Activated CD4-positive, alpha-beta T cell treated with anti-CD3 and anti-CD28 coated beads, Interleukin-2, amount 10 ng/mL, durations not matched to agents 7 days and 5 days (primary cell): ENCODE results near the gene OPCML. TPM values are rescaled to one million over a fixed set of nuclear protein-coding genes. Genes with fewer than 3 reads are reported as not detected.

Experiments used
- CTCF ChIA-PET: fragments of 350-600 bp; sonication (Branson Sonifier 250); formaldehyde crosslinking; loops from one replicate; lab custom pipeline; 2021; ENCODE audit warnings: antibody characterized with exemption; lab: Charles Lee
- POLR2A ChIA-PET: fragments of 350-600 bp; sonication (Branson Sonifier 250); formaldehyde crosslinking; loops from one replicate; lab custom pipeline; 2021; ENCODE audit warnings: antibody characterized with exemption; lab: Charles Lee
- DNase-seq: peaks from one replicate; pipeline ENCODE4 v3.0.0-alpha.2; 2020
- H3K27ac Mint-ChIP-seq: one replicate; pipeline ENCODE4 v1.8.0; 2021; ENCODE audit warnings: mild to moderate bottlenecking, moderate library complexity, mixed read lengths
- H3K27me3 Mint-ChIP-seq: one replicate; pipeline ENCODE4 v1.8.0; 2021; ENCODE audit warnings: mixed read lengths
- H3K36me3 Mint-ChIP-seq: one replicate; pipeline ENCODE4 v1.8.0; 2021; ENCODE audit warnings: low read depth, mixed read lengths
- H3K4me1 Mint-ChIP-seq: one replicate; pipeline ENCODE4 v1.8.0; 2021; ENCODE audit warnings: mixed read lengths
- H3K4me3 Mint-ChIP-seq: one replicate; pipeline ENCODE4 v1.8.0; 2021; ENCODE audit warnings: mild to moderate bottlenecking, moderate library complexity, mixed read lengths
- H3K9me3 Mint-ChIP-seq: one replicate; pipeline ENCODE4 v1.8.0; 2021; ENCODE audit warnings: mixed read lengths
- total RNA-seq, 2 experiments: library from RNA; stranded (reverse); gene quantifications; one replicate each; pipeline ENCODE4 v1.2.3, GENCODE V29; 2021

OPCML gene
- total RNA-seq, 2 experiments from 2014 or later = not detected

DNA sequence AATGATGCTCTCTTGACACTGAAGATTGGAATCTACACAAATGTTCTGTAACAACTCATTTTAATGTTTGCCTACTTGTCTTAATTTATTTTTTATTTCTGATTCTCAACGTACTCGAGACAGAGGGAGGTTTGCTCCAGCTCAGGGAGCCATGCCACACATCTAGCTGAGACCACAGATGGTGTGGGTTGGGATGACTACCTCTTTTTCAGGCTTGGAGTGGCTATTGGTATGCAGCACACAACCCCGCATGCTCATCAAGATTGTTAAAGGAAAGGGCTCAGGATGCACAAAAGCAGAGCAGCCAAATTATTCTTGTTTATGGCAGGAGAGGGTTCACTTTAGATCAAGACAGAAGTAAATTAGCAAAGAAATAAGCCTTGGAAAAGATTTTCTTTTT is 424.5 kb downstream of the OPCML start:
- ChIA-PET CTCF (no interaction called here), POLR2A (no interaction called here)
- no peaks in the 10 kb centered on the region for H3K36me3 Mint-ChIP-seq

DNA sequence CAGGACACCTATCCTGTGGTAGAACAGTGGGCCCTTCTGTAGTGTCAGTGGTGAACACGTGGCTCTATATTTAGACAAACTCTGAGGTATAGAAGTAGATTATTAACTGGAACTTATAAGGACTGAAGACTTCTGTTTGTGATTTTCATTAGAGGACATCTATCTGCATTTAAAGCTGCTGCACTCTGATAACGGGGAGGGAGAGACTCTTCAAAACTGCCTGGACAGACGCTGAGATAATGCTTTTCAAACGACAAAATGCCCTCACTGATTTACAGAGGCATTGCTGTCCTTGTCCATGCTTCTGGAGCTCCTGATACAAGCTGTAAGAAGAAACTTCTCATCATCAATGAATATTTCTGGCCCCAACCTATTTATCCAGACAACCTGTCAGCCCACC is 425.2 kb downstream of the OPCML start:
- no peak for DNase-seq
- no peaks in the 10 kb centered on the region for H3K4me1 Mint-ChIP-seq
- H3K9me3 Mint-ChIP-seq = no peaks in the 10 kb centered on the region
- ChIA-PET POLR2A (no interaction called here), CTCF (no interaction called here)
- no peaks in the 10 kb centered on the region for H3K27me3 Mint-ChIP-seq
- H3K36me3 Mint-ChIP-seq = no peaks in the 10 kb centered on the region
- H3K4me3 Mint-ChIP-seq = no peak overlapping the region
- no peak overlapping the region for H3K27ac Mint-ChIP-seq

More for the DNA sequence above, 424.5 kb downstream of the OPCML start:
- Mint-ChIP-seq H3K4me3 (no peak overlapping the region), H3K9me3 (no peaks in the 10 kb centered on the region), H3K27me3 (no peaks in the 10 kb centered on the region), H3K27ac (no peak overlapping the region), H3K4me1 (no peaks in the 10 kb centered on the region)
- no peak for DNase-seq

DNA sequence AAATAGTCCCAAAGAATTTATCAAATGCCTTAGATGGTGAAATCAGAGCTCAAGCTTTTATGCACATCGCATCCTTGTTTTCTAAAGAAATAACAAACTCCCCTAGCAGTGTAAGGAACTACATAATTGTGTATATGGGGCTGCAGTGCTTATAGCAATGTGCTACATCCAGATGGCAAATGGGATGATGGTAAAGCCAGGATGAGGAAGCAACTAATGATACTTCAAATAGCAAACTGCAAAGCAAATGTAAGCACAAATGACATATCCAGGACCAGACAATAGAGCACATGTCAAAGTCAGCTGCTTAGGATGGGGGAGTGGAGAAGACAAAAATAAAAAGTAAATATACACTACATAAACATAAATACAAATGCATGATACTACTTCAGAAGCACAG is 425.9 kb downstream of the OPCML start:
- Mint-ChIP-seq H3K27me3 (no peaks in the 10 kb centered on the region), H3K4me1 (no peaks in the 10 kb centered on the region), H3K9me3 (no peaks in the 10 kb centered on the region), H3K27ac (no peak overlapping the region), H3K4me3 (no peak overlapping the region), H3K36me3 (no peaks in the 10 kb centered on the region)
- ChIA-PET CTCF (no interaction called here), POLR2A (no interaction called here)
- no peak for DNase-seq

DNA sequence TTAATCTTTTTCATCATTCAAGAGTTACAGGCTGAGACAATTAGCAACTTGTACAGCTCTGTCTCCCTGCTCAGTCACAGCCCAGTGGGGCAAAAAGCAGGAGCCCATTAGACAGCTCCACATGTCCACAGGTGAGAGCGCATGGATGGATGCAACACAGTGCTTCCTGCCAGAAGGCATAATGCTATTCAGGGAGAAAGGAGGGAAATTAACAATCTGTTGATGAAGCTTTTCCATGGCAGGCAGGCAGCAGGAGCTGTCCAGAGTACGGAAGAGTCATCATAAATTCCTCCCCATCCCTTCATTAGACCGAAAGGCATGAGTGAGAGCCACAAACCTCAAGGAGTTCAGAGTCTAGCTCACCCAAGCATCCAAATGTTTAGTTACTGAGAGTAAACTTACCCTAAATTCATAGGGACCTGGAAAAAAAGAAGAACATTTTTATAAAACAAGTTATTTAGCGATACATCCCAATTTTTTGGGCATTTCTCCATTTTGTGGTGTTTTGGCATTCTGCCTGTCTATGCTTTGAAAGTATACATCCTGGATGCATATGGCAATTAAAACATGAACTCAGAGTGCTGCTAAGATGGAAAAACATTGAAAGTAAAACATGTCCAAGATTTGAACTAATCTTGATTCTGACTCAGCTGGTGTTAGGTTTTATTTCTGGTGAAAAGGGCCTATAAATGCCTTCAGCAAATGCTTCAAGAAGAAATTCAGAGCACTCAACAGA is 428.1 kb downstream of the OPCML start:
- Mint-ChIP-seq H3K9me3 (no peaks in the 10 kb centered on the region), H3K27ac (no peak overlapping the region), H3K27me3 (no peaks in the 10 kb centered on the region), H3K4me3 (no peak overlapping the region), H3K36me3 (no peaks in the 10 kb centered on the region), H3K4me1 (no peaks in the 10 kb centered on the region)
- no peak for DNase-seq
- POLR2A ChIA-PET = no interaction called here
- CTCF ChIA-PET = no interaction called here

DNA sequence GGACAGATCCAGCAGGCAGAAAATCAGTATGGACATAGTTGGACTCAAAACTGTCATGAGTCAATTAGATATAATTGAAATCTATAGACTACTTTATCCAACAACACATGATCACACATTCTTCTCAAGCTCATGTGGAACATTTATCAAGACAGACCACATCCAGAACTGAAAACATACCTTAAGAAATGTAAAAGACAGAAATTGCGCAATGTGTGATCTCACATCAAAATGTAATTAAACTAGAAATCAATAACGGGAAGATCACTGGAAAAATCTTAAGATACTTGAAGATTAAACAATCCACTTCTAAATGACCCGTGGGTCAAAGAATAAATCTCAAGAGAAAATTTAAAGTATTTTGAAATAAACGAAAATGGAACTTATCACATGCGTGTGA is 435.3 kb downstream of the OPCML start:
- CTCF ChIA-PET = no interaction called here

DNA sequence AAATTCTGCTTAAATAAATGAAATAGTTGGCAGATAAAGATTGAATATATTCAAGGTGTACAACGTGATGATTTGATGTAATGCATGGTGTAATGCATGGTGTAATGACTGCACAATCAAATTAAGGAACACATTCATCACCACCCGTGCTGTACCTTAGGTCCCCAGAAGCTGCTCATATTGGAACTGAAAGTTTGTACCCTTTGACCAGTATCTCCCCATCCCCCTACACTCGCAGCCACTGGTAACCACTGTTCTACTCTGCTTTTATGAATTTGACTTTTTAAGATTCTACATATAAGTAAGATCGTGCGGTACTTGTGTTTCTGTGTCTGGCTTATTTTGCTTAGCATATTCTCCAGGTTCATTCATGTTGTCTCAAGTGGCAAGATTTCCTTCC is 445.8 kb downstream of the OPCML start:
- ChIA-PET CTCF (no interaction called here), POLR2A (no interaction called here)
- Mint-ChIP-seq H3K27ac (no peak overlapping the region), H3K9me3 (no peaks in the 10 kb centered on the region), H3K4me3 (no peak overlapping the region), H3K27me3 (peaks cover 26% of the 10 kb centered on the region), H3K36me3 (no peaks in the 10 kb centered on the region), H3K4me1 (peaks cover 3% of the 10 kb centered on the region)
- no peak for DNase-seq

More for the DNA sequence above, 435.3 kb downstream of the OPCML start:
- H3K27ac Mint-ChIP-seq = no peak overlapping the region
- H3K36me3 Mint-ChIP-seq = no peaks in the 10 kb centered on the region
- H3K9me3 Mint-ChIP-seq = no peaks in the 10 kb centered on the region
- H3K27me3 Mint-ChIP-seq = no peaks in the 10 kb centered on the region
- no peak for DNase-seq
- H3K4me1 Mint-ChIP-seq = no peaks in the 10 kb centered on the region
- POLR2A ChIA-PET = no interaction called here
- no peak overlapping the region for H3K4me3 Mint-ChIP-seq

DNA sequence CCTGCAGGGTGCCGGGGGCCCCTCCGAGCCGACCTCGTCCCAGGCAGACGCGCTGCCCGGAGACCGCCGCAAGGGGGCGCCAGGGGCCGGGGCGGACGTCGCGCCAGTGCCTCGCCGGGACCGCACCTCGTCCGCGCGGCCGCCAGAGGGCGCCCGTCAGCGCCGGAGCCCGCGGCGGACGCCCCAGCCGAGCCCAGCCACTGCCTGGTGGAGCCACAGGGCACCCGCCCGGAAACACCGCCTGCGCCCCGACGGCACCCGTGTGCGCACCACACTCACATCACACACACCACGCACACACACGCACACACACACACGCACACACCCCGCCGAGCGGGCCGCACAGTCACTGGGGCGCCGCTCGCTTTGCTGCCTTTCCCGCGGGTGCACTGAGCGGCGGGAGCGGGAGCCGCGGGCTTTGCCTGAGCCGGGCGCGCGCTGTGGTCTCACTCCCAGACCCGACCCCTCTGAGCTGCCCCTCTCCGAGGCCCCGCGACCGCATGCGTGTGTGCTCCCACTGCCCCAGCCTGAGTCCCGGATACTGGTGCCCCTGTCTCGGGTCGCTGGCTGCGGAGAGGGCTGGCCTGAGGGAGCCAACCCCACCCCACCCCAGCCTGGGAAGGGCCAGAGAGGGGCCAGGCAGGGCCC is 449.3 kb downstream of the OPCML start:
- Mint-ChIP-seq H3K27ac (no peak overlapping the region), H3K4me1 (peaks cover 3% of the 10 kb centered on the region), H3K9me3 (no peaks in the 10 kb centered on the region), H3K4me3 (no peak overlapping the region), H3K36me3 (no peaks in the 10 kb centered on the region), H3K27me3 (peaks cover 23% of the 10 kb centered on the region)
- POLR2A ChIA-PET = no interaction called here
- CTCF ChIA-PET = interaction anchor here (0.7 to 1.2 kb wide), 2 partner anchors 33 to 752 kb away, joined by 3 read pairs; no protein-coding TSS in a partner anchor
- DNase-seq = peak; percentile 59

DNA sequence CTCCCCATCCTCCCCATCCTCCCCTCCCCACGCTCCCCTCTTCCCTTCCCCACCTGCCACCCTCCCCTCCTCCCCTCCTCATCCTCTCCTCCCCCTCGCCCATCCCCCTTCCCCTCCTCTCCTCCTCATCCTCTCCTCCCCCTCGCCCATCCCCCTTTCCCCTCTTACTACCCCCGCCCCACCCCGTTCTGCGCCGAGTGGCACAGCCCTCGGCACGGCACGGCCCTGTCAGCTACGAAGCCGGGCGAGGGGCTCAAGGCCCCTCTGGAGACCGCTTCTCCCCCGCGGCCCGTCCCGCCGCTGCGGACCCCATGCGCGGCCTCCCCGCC is 449.9 kb downstream of the OPCML start:
- peak; percentile 40 for DNase-seq
- POLR2A ChIA-PET = no interaction called here
- CTCF ChIA-PET = no interaction called here
- no peak overlapping the region for H3K27ac Mint-ChIP-seq
- H3K4me1 Mint-ChIP-seq = peaks cover 3% of the 10 kb centered on the region
- H3K36me3 Mint-ChIP-seq = no peaks in the 10 kb centered on the region
- no peak overlapping the region for H3K4me3 Mint-ChIP-seq
- H3K9me3 Mint-ChIP-seq = no peaks in the 10 kb centered on the region
- peaks cover 25% of the 10 kb centered on the region for H3K27me3 Mint-ChIP-seq

DNA sequence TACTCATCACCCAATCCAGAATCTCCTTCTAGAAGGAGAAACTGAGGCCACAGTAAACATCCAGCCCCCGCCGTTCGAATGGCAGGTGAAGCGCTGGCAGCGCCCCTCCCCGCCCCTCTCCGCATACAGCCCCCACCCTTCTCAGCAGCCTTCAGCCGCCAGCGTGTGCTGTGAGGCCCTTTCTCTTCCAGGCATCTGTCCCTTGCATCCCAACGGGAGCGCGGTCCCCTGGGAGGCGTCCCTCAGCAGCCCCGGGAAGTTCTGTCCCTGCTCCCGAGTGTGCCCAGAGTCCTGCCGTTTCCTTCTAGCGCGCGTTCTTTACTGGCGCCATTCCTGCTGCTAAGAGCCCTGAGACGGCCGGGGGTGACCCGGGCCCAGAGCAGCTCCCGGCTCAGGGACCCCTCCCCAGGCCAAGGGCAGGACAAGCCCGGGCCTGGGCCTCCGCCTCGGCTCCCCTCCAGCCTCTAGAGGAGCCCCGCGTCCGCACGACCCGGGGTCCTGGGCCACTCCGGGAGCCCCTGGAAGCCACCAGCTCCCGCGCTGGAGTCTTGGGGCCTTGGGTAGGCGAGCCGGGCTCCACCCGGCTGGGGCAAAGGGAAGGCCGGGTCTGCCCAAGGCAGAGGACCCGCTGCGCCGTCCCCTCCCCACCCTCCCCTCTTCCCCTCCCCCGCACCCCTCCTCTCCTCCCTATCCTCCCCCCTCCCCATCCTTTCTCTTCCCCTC is 450.4 kb downstream of the OPCML start:
- no peaks in the 10 kb centered on the region for H3K9me3 Mint-ChIP-seq
- no peak overlapping the region for H3K27ac Mint-ChIP-seq
- peaks cover 25% of the 10 kb centered on the region for H3K27me3 Mint-ChIP-seq
- DNase-seq = no peak
- peaks cover 3% of the 10 kb centered on the region for H3K4me1 Mint-ChIP-seq
- H3K36me3 Mint-ChIP-seq = no peaks in the 10 kb centered on the region
- H3K4me3 Mint-ChIP-seq = no peak overlapping the region
- ChIA-PET POLR2A (no interaction called here), CTCF (no interaction called here)

DNA sequence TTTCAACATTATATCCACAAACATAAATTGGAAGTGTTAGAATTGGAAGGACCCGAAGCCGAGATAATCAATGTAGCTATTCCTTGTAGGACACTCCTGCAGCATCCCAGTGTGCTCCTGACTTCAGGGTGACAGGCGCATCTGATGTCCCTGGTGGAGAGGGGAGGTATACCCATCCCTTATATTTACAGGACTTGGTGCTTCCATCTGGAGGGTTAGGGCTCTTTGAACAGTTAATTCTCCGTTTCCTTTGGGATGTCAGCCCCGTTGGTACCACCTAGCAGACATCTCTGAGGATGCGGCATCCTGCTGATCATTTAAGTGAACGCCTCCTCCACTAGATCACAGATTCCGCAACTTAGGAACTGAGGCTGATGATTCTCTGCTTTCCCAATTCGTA is 451.3 kb downstream of the OPCML start:
- no peaks in the 10 kb centered on the region for H3K9me3 Mint-ChIP-seq
- H3K27ac Mint-ChIP-seq = no peak overlapping the region
- H3K36me3 Mint-ChIP-seq = no peaks in the 10 kb centered on the region
- H3K4me1 Mint-ChIP-seq = peaks cover 3% of the 10 kb centered on the region
- H3K27me3 Mint-ChIP-seq = peaks cover 22% of the 10 kb centered on the region
- no peak overlapping the region for H3K4me3 Mint-ChIP-seq
- ChIA-PET POLR2A (no interaction called here), CTCF (interaction anchor here (1.1 kb wide), 1 partner anchor 754 kb away, joined by 4 read pairs; no protein-coding TSS in a partner anchor)
- DNase-seq = no peak

DNA sequence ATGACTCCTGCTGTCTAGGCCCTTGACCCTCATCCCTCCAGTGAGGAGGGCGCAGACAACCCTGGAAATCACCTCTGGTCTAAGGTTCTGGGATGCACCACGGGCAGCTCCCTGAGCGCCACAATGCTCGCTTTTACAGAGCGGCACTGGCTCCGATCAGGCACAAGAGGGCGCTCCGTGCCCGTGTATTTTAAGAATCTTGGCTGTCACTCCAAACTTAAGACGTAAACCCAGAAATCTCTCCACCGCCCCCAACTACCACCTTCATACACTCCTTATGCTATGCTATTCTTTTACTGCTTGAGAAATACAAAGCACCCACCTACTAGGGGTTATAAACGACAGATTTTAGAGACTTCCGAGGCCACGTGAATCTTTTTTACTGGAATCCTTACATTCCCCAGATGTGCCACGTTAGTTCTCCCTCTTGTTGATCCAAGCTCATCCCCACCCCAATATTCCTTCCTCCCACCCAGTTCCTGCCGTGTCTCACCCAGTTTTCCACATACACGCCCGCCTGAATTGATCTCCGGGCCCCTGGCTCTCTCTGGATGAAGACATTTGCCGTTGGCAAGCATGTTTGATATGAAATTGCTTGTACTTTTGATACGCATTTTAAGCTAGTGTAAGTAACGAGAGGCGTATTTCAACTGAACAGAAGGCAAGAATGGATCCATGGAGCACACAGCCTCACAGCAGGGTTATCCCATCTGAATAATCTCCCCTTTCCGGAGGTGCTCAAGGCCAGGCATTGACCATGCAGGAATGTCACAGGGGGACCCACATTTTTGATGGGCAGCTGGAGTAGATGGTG is 453.5 kb downstream of the OPCML start:
- H3K27me3 Mint-ChIP-seq = peaks cover 6% of the 10 kb centered on the region
- ChIA-PET CTCF (interaction anchor here (1.5 kb wide), 2 partner anchors 57 to 757 kb away, joined by 3 read pairs; no protein-coding TSS in a partner anchor), POLR2A (no interaction called here)
- no peaks in the 10 kb centered on the region for H3K9me3 Mint-ChIP-seq
- H3K27ac Mint-ChIP-seq = no peak overlapping the region
- no peaks in the 10 kb centered on the region for H3K36me3 Mint-ChIP-seq
- peak; percentile 36 for DNase-seq
- peaks cover 3% of the 10 kb centered on the region for H3K4me1 Mint-ChIP-seq
- no peak overlapping the region for H3K4me3 Mint-ChIP-seq

DNA sequence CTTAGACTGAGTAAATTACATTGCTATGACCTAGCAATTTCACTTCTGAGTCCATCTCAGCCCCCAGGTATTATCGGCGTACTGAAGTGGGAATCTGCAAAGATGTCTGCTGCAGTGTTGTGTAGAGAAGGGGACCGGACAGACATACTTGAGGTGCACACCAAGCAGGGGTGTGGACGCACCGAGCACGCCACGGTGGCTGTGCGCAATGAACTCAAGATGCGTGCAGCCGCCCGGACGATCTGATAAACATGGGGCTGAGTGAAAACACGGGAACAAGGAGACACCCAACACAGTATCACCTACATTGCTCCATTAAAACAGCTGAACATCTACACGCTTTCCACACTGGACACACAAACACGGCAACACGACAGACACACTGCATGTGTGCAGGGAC is 454.3 kb downstream of the OPCML start:
- no peak for DNase-seq

More for the DNA sequence above, 454.3 kb downstream of the OPCML start:
- H3K27ac Mint-ChIP-seq = no peak overlapping the region
- ChIA-PET CTCF (interaction anchor here (1.5 kb wide), 2 partner anchors 58 to 757 kb away, joined by 3 read pairs; no protein-coding TSS in a partner anchor), POLR2A (no interaction called here)
- H3K36me3 Mint-ChIP-seq = no peaks in the 10 kb centered on the region
- no peaks in the 10 kb centered on the region for H3K9me3 Mint-ChIP-seq
- H3K4me3 Mint-ChIP-seq = no peak overlapping the region
- peaks cover 2% of the 10 kb centered on the region for H3K27me3 Mint-ChIP-seq
- peaks cover 1% of the 10 kb centered on the region for H3K4me1 Mint-ChIP-seq
